GM23338 (cell line): ENCODE results near the gene DMRTB1. TPM values are rescaled to one million over a fixed set of nuclear protein-coding genes. Genes with fewer than 3 reads are reported as not detected.

Experiments used
- ATAC-seq: fragments of 200-7000 bp; cut with Tn5 transposase; 3 replicates; pipeline ENCODE4 v1.9.1; 2020
- DNase-seq: peaks from one replicate; pipeline ENCODE4 v3.0.0-alpha.2; 2015; ENCODE audit warnings: low spot score
- H2AFZ ChIP-seq: fragments of 200-600 bp; sonication (generic); 2 replicates; pipeline ENCODE4 v1.8.0; 2016; ENCODE audit warnings: antibody characterized with exemption, mild to moderate bottlenecking, moderate library complexity
- H3F3A ChIP-seq: fragments of 200-600 bp; sonication (generic); replicated peaks from 2 replicates; pipeline ENCODE4 v1.8.0; 2017; ENCODE audit warnings: antibody characterized with exemption, mixed run types, low read depth
- H3K27ac ChIP-seq: fragments of 200-600 bp; sonication (generic); 2 replicates; pipeline ENCODE4 v1.6.1; 2016; ENCODE audit warnings: low read depth
- H3K27me3 ChIP-seq: fragments of 200-600 bp; sonication (generic); 2 replicates; pipeline ENCODE4 v1.8.0; 2016; ENCODE audit warnings: mild to moderate bottlenecking, mixed run types, moderate library complexity; ENCODE audit not compliant: insufficient read depth
- H3K36me3 ChIP-seq: fragments of 200-600 bp; sonication (generic); 2 replicates; pipeline ENCODE4 v1.8.0; 2016; ENCODE audit warnings: mild to moderate bottlenecking; ENCODE audit not compliant: insufficient read depth
- H3K4me1 ChIP-seq: fragments of 200-600 bp; sonication (generic); 2 replicates; pipeline ENCODE4 v1.8.0; 2016; ENCODE audit warnings: mild to moderate bottlenecking, moderate library complexity; ENCODE audit not compliant: insufficient read depth
- H3K4me2 ChIP-seq: fragments of 200-600 bp; sonication (generic); 2 replicates; pipeline ENCODE4 v1.7.1; 2017; ENCODE audit warnings: mixed run types
- H3K4me3 ChIP-seq: fragments of 200-600 bp; sonication (generic); 2 replicates; pipeline ENCODE4 v1.6.1; 2016; ENCODE audit warnings: mixed run types
- H3K79me2 ChIP-seq: fragments of 200-600 bp; sonication (generic); replicated peaks from 2 replicates; pipeline ENCODE4 v1.8.0; 2017; ENCODE audit warnings: mild to moderate bottlenecking; ENCODE audit not compliant: insufficient read depth
- H3K9me2 ChIP-seq: fragments of 200-600 bp; sonication (generic); 2 replicates; pipeline ENCODE4 v1.8.0; 2017; ENCODE audit not compliant: insufficient read depth
- H4K20me1 ChIP-seq: fragments of 200-600 bp; sonication (generic); replicated peaks from 2 replicates; pipeline ENCODE4 v1.8.0; 2017; ENCODE audit warnings: mild to moderate bottlenecking; ENCODE audit not compliant: insufficient read depth
- H3K27ac Mint-ChIP-seq: 2 replicates; pipeline ENCODE4 v1.8.0; 2020; ENCODE audit warnings: inconsistent platforms, mild to moderate bottlenecking, moderate library complexity, mixed read lengths
- H3K27me3 Mint-ChIP-seq: 3 replicates; pipeline ENCODE4 v1.8.0; 2022; ENCODE audit warnings: low read depth, mild to moderate bottlenecking, moderate library complexity, mixed read lengths, inconsistent platforms; ENCODE audit not compliant: insufficient read depth, poor library complexity
- H3K36me3 Mint-ChIP-seq: 3 replicates; pipeline ENCODE4 v1.8.0; 2021; ENCODE audit warnings: low read depth, mild to moderate bottlenecking, inconsistent platforms, moderate library complexity, mixed read lengths
- H3K4me1 Mint-ChIP-seq: 3 replicates; pipeline ENCODE4 v1.8.0; 2020; ENCODE audit warnings: mild to moderate bottlenecking, inconsistent platforms, mixed read lengths
- H3K4me3 Mint-ChIP-seq: 3 replicates; pipeline ENCODE4 v1.8.0; 2021; ENCODE audit warnings: moderate library complexity, mild to moderate bottlenecking, inconsistent platforms, mixed read lengths
- H3K9me3 Mint-ChIP-seq: 3 replicates; pipeline ENCODE4 v1.8.0; 2020; ENCODE audit warnings: moderate library complexity, mild to moderate bottlenecking, inconsistent platforms, mixed read lengths
- CREB1 ChIP-seq: fragments of 250-450 bp; sonication (Bioruptor Pico); IDR thresholded peaks from 2 replicates; pipeline ENCODE4 v1.5.0; 2020; ENCODE audit warnings: low read depth, mild to moderate bottlenecking, moderate library complexity
- EZH2 ChIP-seq: fragments of 200-600 bp; sonication (generic); IDR thresholded peaks from one replicate; pipeline ENCODE4 v1.8.0; 2017; ENCODE audit warnings: antibody characterized with exemption, mild to moderate bottlenecking, low read depth; ENCODE audit not compliant: unreplicated experiment
- NANOG ChIP-seq: IDR thresholded peaks from 2 replicates; pipeline ENCODE4 v1.6.1; 2016; ENCODE audit warnings: antibody characterized with exemption, borderline replicate concordance
- POLR2AphosphoS5 ChIP-seq: IDR thresholded peaks from 2 replicates; pipeline ENCODE4 v1.6.1; 2016; ENCODE audit warnings: antibody characterized with exemption, low read depth
- REST ChIP-seq: IDR thresholded peaks from one replicate; pipeline ENCODE4 v1.6.1; 2018; ENCODE audit warnings: antibody characterized with exemption; ENCODE audit not compliant: unreplicated experiment
- STAT1 ChIP-seq: IDR thresholded peaks from one replicate; pipeline ENCODE4 v1.6.1; 2016; ENCODE audit warnings: antibody characterized with exemption; ENCODE audit not compliant: unreplicated experiment
- ZNF114 ChIP-seq: fragments of 250-450 bp; sonication (Bioruptor Pico); IDR thresholded peaks from 2 replicates; pipeline ENCODE4 v1.5.0; 2020; ENCODE audit warnings: mild to moderate bottlenecking, moderate library complexity
- polyA plus RNA-seq: library from polyadenylated mRNA; unstranded; fragments of >200 nt; fragmentation: Nextera tagmentation; extraction: Ambion mirVana; gene quantifications from 2 replicates; pipeline ENCODE4 v1.2.1, GENCODE V29; 2016
- total RNA-seq: library from RNA; depleted of rRNA; stranded (reverse); fragments of >200 nt; shearing (Covaris generic); gene quantifications from 2 replicates; pipeline ENCODE4 v1.2.3, GENCODE V29; 2014
- TF ChIP-seq, protein P1 (sequence below): IDR thresholded peaks from 2 replicates; pipeline ENCODE4 v1.6.1; 2016; ENCODE audit warnings: antibody characterized with exemption

Gene DMRTB1
- total and polyA plus RNA-seq, 2 experiments from 2014 or later = 0.27 to 1.2 TPM

GRCh38 chr1:53484705-53485477, 25.7 kb downstream of the DMRTB1 start:
- no peak overlapping the region for H3K27ac ChIP-seq
- no peaks in the 10 kb centered on the region for H3K79me2 ChIP-seq
- H3K27me3 ChIP-seq = no peaks in the 10 kb centered on the region
- Mint-ChIP-seq H3K27me3 (peaks cover 25% of the 10 kb centered on the region), H3K27ac (no peak overlapping the region; the same call in 1 of the 2 replicates), H3K9me3 (peaks cover 4% of the 10 kb centered on the region; the same call in 2 of the 3 replicates), H3K36me3 (no peaks in the 10 kb centered on the region), H3K4me3 (no peak overlapping the region; the same call in 2 of the 3 replicates), H3K4me1 (peaks cover 26% of the 10 kb centered on the region)
- H3K4me2 ChIP-seq = no peak overlapping the region
- H4K20me1 ChIP-seq = no peaks in the 10 kb centered on the region
- H3K9me2 ChIP-seq = no peaks in the 10 kb centered on the region
- DNase-seq (no peak), ATAC-seq (peak; percentile 7)
- peak overlapping the region; percentile 96 for H2AFZ ChIP-seq
- no peaks in the 10 kb centered on the region for H3K36me3 ChIP-seq
- 0 out of 2 replicates have a peak, but pooled peaks cover 3% of the 10 kb centered on the region for H3F3A ChIP-seq
- no peak overlapping the region for H3K4me3 ChIP-seq
- TF ChIP-seq CREB1 (CRISPR knock-in tag) = no peak
- no peak for TF ChIP-seq EZH2
- TF ChIP-seq STAT1 = no peak
- TF ChIP-seq POLR2AphosphoS5 = no peak
- TF ChIP-seq ZNF114 = no peak
- TF ChIP-seq NANOG = no peak
- no peak for TF ChIP-seq REST
- TF ChIP-seq, protein P1, sequence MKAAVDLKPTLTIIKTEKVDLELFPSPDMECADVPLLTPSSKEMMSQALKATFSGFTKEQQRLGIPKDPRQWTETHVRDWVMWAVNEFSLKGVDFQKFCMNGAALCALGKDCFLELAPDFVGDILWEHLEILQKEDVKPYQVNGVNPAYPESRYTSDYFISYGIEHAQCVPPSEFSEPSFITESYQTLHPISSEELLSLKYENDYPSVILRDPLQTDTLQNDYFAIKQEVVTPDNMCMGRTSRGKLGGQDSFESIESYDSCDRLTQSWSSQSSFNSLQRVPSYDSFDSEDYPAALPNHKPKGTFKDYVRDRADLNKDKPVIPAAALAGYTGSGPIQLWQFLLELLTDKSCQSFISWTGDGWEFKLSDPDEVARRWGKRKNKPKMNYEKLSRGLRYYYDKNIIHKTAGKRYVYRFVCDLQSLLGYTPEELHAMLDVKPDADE = no peak
- H3K4me1 ChIP-seq = no peaks in the 10 kb centered on the region; the same call in 1 of the 2 replicates
